SK-N-DZ (cell line): ENCODE data around the gene EGFR.
"Not testable (repeated sequence)": the region's sequence is repeated elsewhere in the genome, so short reads cannot be mapped to it uniquely, and the experiment has no call there.

ENCODE experiments used
- DNase-seq: peaks from one replicate; pipeline ENCODE4 v3.0.0-alpha.2; 2015; ENCODE audit warnings: low spot score

The EGFR gene

GRCh38 chr7:55165176-55165861 lies 146.5 kb downstream of the EGFR start:
- no peak for DNase-seq

GRCh38 chr7:55167296-55167695 lies 148.5 kb downstream of the EGFR start:
- not testable (repeated sequence) for DNase-seq

GRCh38 chr7:55170335-55171069 lies 151.7 kb downstream of the EGFR start:
- DNase-seq: no peak

- DNase-seq: no peak
Observed at GRCh38 chr7:55171157-55171556, 152.3 kb downstream of the EGFR start.

GRCh38 chr7:55172161-55172560 lies 153.3 kb downstream of the EGFR start:
- DNase-seq: no peak

- no peak for DNase-seq
Observed at GRCh38 chr7:55172881-55173609, 154.2 kb downstream of the EGFR start.

GRCh38 chr7:55173671-55174070 lies 154.9 kb downstream of the EGFR start:
- no peak for DNase-seq

- DNase-seq: no peak
Observed at GRCh38 chr7:55174456-55174855, 155.6 kb downstream of the EGFR start.

GRCh38 chr7:55174856-55175255 lies 156.0 kb downstream of the EGFR start:
- DNase-seq: no peak

- DNase-seq: no peak
Observed at GRCh38 chr7:55177068-55177530, 158.3 kb downstream of the EGFR start.

GRCh38 chr7:55177589-55178261 lies 158.9 kb downstream of the EGFR start:
- DNase-seq: no peak

- no peak for DNase-seq
Observed at GRCh38 chr7:55178292-55178862, 159.6 kb downstream of the EGFR start.

- DNase-seq: no peak
Observed at GRCh38 chr7:55178863-55179773, 160.3 kb downstream of the EGFR start.

GRCh38 chr7:55179931-55180682 lies 161.3 kb downstream of the EGFR start:
- DNase-seq: no peak

GRCh38 chr7:55180963-55181542 lies 162.2 kb downstream of the EGFR start:
- no peak for DNase-seq

- DNase-seq: no peak
Observed at GRCh38 chr7:55181762-55182161, 162.9 kb downstream of the EGFR start.

- no peak for DNase-seq
Observed at GRCh38 chr7:55183897-55184296, 165.1 kb downstream of the EGFR start.

GRCh38 chr7:55185321-55185802 lies 166.5 kb downstream of the EGFR start:
- DNase-seq: no peak

GRCh38 chr7:55185941-55186609 lies 167.3 kb downstream of the EGFR start:
- DNase-seq: no peak
